IMR-90 (cell line): ENCODE data around the gene TIPIN. TPM values are rescaled to one million over a fixed set of nuclear protein-coding genes. Genes with fewer than 3 reads are reported as not detected.
A peak's percentile ranks its signal among the peaks of the same experiment; 100 is the strongest.

Experiments used
- ATAC-seq: fragments of 200-7000 bp; cut with Tn5 transposase; 2 replicates; pipeline ENCODE4 v1.9.1; 2020; ENCODE audit warnings: low read depth, mild to moderate bottlenecking, moderate library complexity
- BruUV-seq: library from RNA; stranded (reverse); fragments of 400-500 nt; replicated peaks from 2 replicates; lab custom pipeline; 2021; lab: Mats Ljungman, UMichigan
- CTCF ChIA-PET: fragments of 300-600 bp; formaldehyde crosslinking; extraction: SDS; loops from one replicate; lab custom pipeline; 2021; ENCODE audit warnings: antibody characterized with exemption; lab: Yijun Ruan, JAX
- POLR2A ChIA-PET: fragments of 300-600 bp; sonication (Branson Sonifier 250); formaldehyde crosslinking; loops from one replicate; lab custom pipeline; 2022; ENCODE audit warnings: antibody characterized with exemption; ENCODE audit not compliant: unreplicated experiment; lab: Charles Lee
- DNase-seq: peaks from one replicate; pipeline ENCODE4 v3.0.0; 2013
- H2AFZ ChIP-seq: replicated peaks from 2 replicates; pipeline ENCODE3; 2013; ENCODE audit warnings: low read length, mild to moderate bottlenecking; ENCODE audit not compliant: poor library complexity
- H2AK5ac ChIP-seq: 2 replicates; pipeline ENCODE4 v1.6.1; 2013; ENCODE audit warnings: low read depth, low read length, inconsistent platforms
- H2AK9ac ChIP-seq: replicated peaks from 2 replicates; pipeline ENCODE3; 2013; ENCODE audit warnings: mild to moderate bottlenecking, low read depth, low read length, moderate library complexity; ENCODE audit not compliant: poor library complexity
- H2BK120ac ChIP-seq: 2 replicates; pipeline ENCODE4 v1.6.1; 2013; ENCODE audit warnings: low read depth, low read length, inconsistent platforms
- H2BK15ac ChIP-seq: 3 replicates; pipeline ENCODE4 v1.6.1; 2013; ENCODE audit warnings: low read depth, low read length, inconsistent platforms
- H2BK20ac ChIP-seq: 2 replicates; pipeline ENCODE4 v1.6.1; 2013; ENCODE audit warnings: low read depth, mild to moderate bottlenecking, inconsistent platforms, low read length, moderate library complexity
- H2BK5ac ChIP-seq: 2 replicates; pipeline ENCODE4 v1.6.1; 2013; ENCODE audit warnings: mild to moderate bottlenecking, low read depth, low read length, inconsistent platforms; ENCODE audit not compliant: poor library complexity, severe bottlenecking
- H3K14ac ChIP-seq: replicated peaks from 2 replicates; pipeline ENCODE4 v1.6.1; 2013; ENCODE audit warnings: low read depth, low read length, inconsistent platforms
- H3K18ac ChIP-seq: 2 replicates; pipeline ENCODE4 v1.6.1; 2013; ENCODE audit warnings: low read depth, low read length, control low read depth
- H3K23ac ChIP-seq: 2 replicates; pipeline ENCODE4 v1.6.1; 2013; ENCODE audit warnings: low read depth, low read length, inconsistent platforms
- H3K27ac ChIP-seq: 2 replicates; pipeline ENCODE4 v1.5.1; 2013; ENCODE audit warnings: mild to moderate bottlenecking, control low read depth, low read length; ENCODE audit not compliant: insufficient read depth
- H3K27me3 ChIP-seq: 2 replicates; pipeline ENCODE4 v1.6.1; 2013; ENCODE audit warnings: low read length; ENCODE audit not compliant: control insufficient read depth, insufficient read depth
- H3K36me3 ChIP-seq: 2 replicates; pipeline ENCODE4 v1.6.1; 2013; ENCODE audit warnings: low read length, mixed read lengths; ENCODE audit not compliant: control insufficient read depth, insufficient read depth
- H3K4ac ChIP-seq: 2 replicates; pipeline ENCODE4 v1.6.1; 2013; ENCODE audit warnings: low read depth, low read length, inconsistent platforms
- H3K4me1 ChIP-seq: 2 replicates; pipeline ENCODE4 v1.6.1; 2013; ENCODE audit warnings: low read length, mixed read lengths; ENCODE audit not compliant: control insufficient read depth, insufficient read depth
- H3K4me2 ChIP-seq: 2 replicates; pipeline ENCODE4 v1.6.1; 2013; ENCODE audit warnings: low read depth, mild to moderate bottlenecking, control low read depth, low read length, moderate library complexity
- H3K4me3 ChIP-seq: 2 replicates; pipeline ENCODE4 v1.5.1; 2013; ENCODE audit warnings: low read depth, mild to moderate bottlenecking, control low read depth, low read length, moderate library complexity; ENCODE audit not compliant: insufficient read depth
- H3K56ac ChIP-seq: 2 replicates; pipeline ENCODE4 v1.6.1; 2013; ENCODE audit warnings: low read length, inconsistent platforms; ENCODE audit not compliant: insufficient read depth; ENCODE audit errors: extremely low read depth
- H3K79me1 ChIP-seq, 2 experiments: 2 replicates each; pipeline ENCODE4 v1.6.1; 2013; ENCODE audit warnings: low read length in 2 of 2, inconsistent platforms in 1 of 2, low read depth in 1 of 2
- H3K9ac ChIP-seq: 2 replicates; pipeline ENCODE4 v1.6.1; 2013; ENCODE audit warnings: low read depth, low read length, control low read depth
- H3K9me1 ChIP-seq: 2 replicates; pipeline ENCODE4 v1.6.1; 2013; ENCODE audit warnings: low read length, inconsistent platforms; ENCODE audit not compliant: insufficient read depth
- H3K9me3 ChIP-seq: 2 replicates; pipeline ENCODE4 v1.6.1; 2013; ENCODE audit warnings: low read length; ENCODE audit not compliant: control insufficient read depth, insufficient read depth
- H4K20me1 ChIP-seq: 2 replicates; pipeline ENCODE4 v1.6.1; 2013; ENCODE audit warnings: low read length, inconsistent platforms; ENCODE audit not compliant: insufficient read depth
- H4K5ac ChIP-seq: 2 replicates; pipeline ENCODE4 v1.6.1; 2013; ENCODE audit warnings: mild to moderate bottlenecking, low read depth, low read length, control low read depth
- H4K8ac ChIP-seq, 2 experiments: 2 replicates each; pipeline ENCODE4 v1.6.1; 2013; ENCODE audit warnings: low read depth in 2 of 2, low read length in 2 of 2, control low read depth in 1 of 2, inconsistent platforms in 1 of 2
- H4K91ac ChIP-seq: 2 replicates; pipeline ENCODE4 v1.6.1; 2013; ENCODE audit warnings: low read depth, low read length, inconsistent platforms; ENCODE audit not compliant: insufficient read depth
- CHD1 ChIP-seq: IDR thresholded peaks from 2 replicates; pipeline ENCODE4 v1.6.1; 2012; ENCODE audit warnings: low read depth, low read length, improper control_type of control experiment
- CTCF ChIP-seq: conservative IDR thresholded peaks from 2 replicates; pipeline ENCODE4 v1.5.1; 2012; ENCODE audit warnings: mild to moderate bottlenecking, low read depth, low read length, improper control_type of control experiment
- ELK1 ChIP-seq: fragments of 150-350 bp; IDR thresholded peaks from 2 replicates; pipeline ENCODE4 v1.6.1; 2016; ENCODE audit warnings: low read depth, mild to moderate bottlenecking, low read length, moderate library complexity, borderline replicate concordance
- FOS ChIP-seq: fragments of 150-350 bp; IDR thresholded peaks from 2 replicates; pipeline ENCODE4 v1.6.1; 2016; ENCODE audit warnings: low read depth, low read length
- MAFK ChIP-seq: IDR thresholded peaks from 2 replicates; pipeline ENCODE4 v1.6.1; 2012; ENCODE audit warnings: low read depth, low read length, improper control_type of control experiment
- RAD21 ChIP-seq: IDR thresholded peaks from 2 replicates; pipeline ENCODE4 v1.6.1; 2012; ENCODE audit warnings: low read length, improper control_type of control experiment
- RCOR1 ChIP-seq: IDR thresholded peaks from 2 replicates; pipeline ENCODE4 v1.6.1; 2012; ENCODE audit warnings: mild to moderate bottlenecking, low read length, improper control_type of control experiment; ENCODE audit not compliant: insufficient replicate concordance
- SMC3 ChIP-seq: fragments of 150-350 bp; IDR thresholded peaks from 2 replicates; pipeline ENCODE4 v1.6.1; 2016; ENCODE audit warnings: low read depth, mild to moderate bottlenecking, antibody characterized with exemption, low read length, moderate library complexity
- USF2 ChIP-seq: fragments of 150-350 bp; IDR thresholded peaks from 2 replicates; pipeline ENCODE4 v1.6.1; 2017; ENCODE audit warnings: mild to moderate bottlenecking, antibody characterized with exemption, low read length, low read depth
- WGBS, 2 experiments: methylation state at CpG; one replicate each; pipeline versions ENCODE4 v1.1.5 to v1.1.7; 2013; ENCODE audit warnings: missing lambda C conversion rate in 2 of 2; ENCODE audit not compliant: insufficient read length in 1 of 2; ENCODE audit errors: extremely low coverage in 2 of 2; 5-methylcytosine and 5-hydroxymethylcytosine counted together
- dilution Hi-C: fragments of 300-500 bp; cut with HindIII; formaldehyde crosslinking; loops from one replicate; pipeline ENCODE4 v1.14.3; 2018; ENCODE audit warnings: low sequenced_read_pairs; ENCODE audit not compliant: unreplicated experiment
- in situ Hi-C: fragments of 300-500 bp; cut with MboI; formaldehyde crosslinking; loops from 3 replicates; pipeline ENCODE4 v1.14.3; 2019; ENCODE audit warnings: low sequenced_read_pairs, inconsistent platforms, mixed read lengths
- intact Hi-C: fragments of 100-400 bp; cut with micrococcal nuclease; formaldehyde crosslinking; loops from 2 replicates; pipeline ENCODE4 v1.10.0; 2022
- polyA plus RNA-seq, 3 experiments: library from polyadenylated mRNA; depleted of rRNA; stranded (reverse); fragments of >200 nt; gene quantifications; 2 replicates each; pipeline ENCODE4 v1.2.3, GENCODE V29; 2012; ENCODE audit warnings: low replicate concordance in 1 of 3
- total RNA-seq: library from RNA; depleted of rRNA; stranded (reverse); fragments of >200 nt; gene quantifications from 2 replicates; pipeline ENCODE4 v1.2.3, GENCODE V29; 2012

TIPIN gene
- total and polyA plus RNA-seq, 2 of the 4 experiments (the other 2 are of a cell fraction): 6.3 to 7.3 TPM

- no peak for TF ChIP-seq CTCF
These were observed 68.4 kb downstream of the TIPIN start (continued) for GRCh38 chr15:66288093-66288492.

- no peak overlapping the region for H2AK9ac ChIP-seq
- peaks cover 5% of the 10 kb centered on the region for H3K27me3 ChIP-seq
- H3K4me2 ChIP-seq: no peak overlapping the region
- no peaks in the 10 kb centered on the region for H4K20me1 ChIP-seq
- in situ Hi-C loops: loop anchor here (5.0 to 25.0 kb wide), 2 partner anchors 305 to 675 kb away; partner anchors contain the start of genes INTS14 and SLC24A1
- 0 out of 4 replicates have a peak, but pooled peaks cover 0 to 2% of the 10 kb centered on the region in 2 experiments for H3K79me1 ChIP-seq
- H3K9me3 ChIP-seq: no peaks in the 10 kb centered on the region
- H2BK120ac ChIP-seq: no peak overlapping the region
- no peak overlapping the region for H3K23ac ChIP-seq
- ChIA-PET POLR2A (no interaction called here), CTCF (no interaction called here)
- H3K9me1 ChIP-seq: no peaks in the 10 kb centered on the region
- H3K4me3 ChIP-seq: no peak overlapping the region
- no peak overlapping the region for H2BK20ac ChIP-seq
- ATAC-seq (no peak), DNase-seq (peak; percentile 14)
- H3K4me1 ChIP-seq: peaks cover 5% of the 10 kb centered on the region; the same call in 1 of the 2 replicates
- H3K18ac ChIP-seq: no peak overlapping the region
- no peak overlapping the region for H4K8ac ChIP-seq
- no CpG with 5 or more reads among the region's 6 CpGs for WGBS, 2 experiments
- no peak overlapping the region for H3K9ac ChIP-seq
- H3K4ac ChIP-seq: no peak overlapping the region
- H2AK5ac ChIP-seq: no peak overlapping the region
- H2BK5ac ChIP-seq: no peak overlapping the region
- H3K27ac ChIP-seq: no peak overlapping the region
- dilution Hi-C loops: no loop called here
- no peak overlapping the region for H4K5ac ChIP-seq
- no peaks in the 10 kb centered on the region for H3K36me3 ChIP-seq
- intact Hi-C loops: loop anchor here (1.0 to 10.0 kb wide), 3 partner anchors 306 to 653 kb away; no protein-coding TSS in a partner anchor
- BruUV-seq: no TSS peak
- H3K56ac ChIP-seq: no peak overlapping the region
- no peak overlapping the region for H4K91ac ChIP-seq
- H3K14ac ChIP-seq: no peak overlapping the region
- no peak overlapping the region for H2AFZ ChIP-seq
- no peak overlapping the region for H2BK15ac ChIP-seq
- TF ChIP-seq MAFK (no peak), SMC3 (peak; percentile 44), CHD1 (no peak), USF2 (no peak), RAD21 (peak; percentile 43), FOS (no peak), RCOR1 (no peak), ELK1 (no peak), CTCF (peak; percentile 60)
These were observed 68.9 kb downstream of the TIPIN start for GRCh38 chr15:66287461-66288057.
